Fibroblast of skin of left biceps (primary cell): ENCODE data around the gene TNFAIP6.
"Not testable (repeated sequence)": the region's sequence is repeated elsewhere in the genome, so short reads cannot be mapped to it uniquely, and the experiment has no call there.

Experiments used
- DNase-seq, 2 experiments: peaks; one replicate each; pipeline ENCODE4 v3.0.0-alpha.2; 2013; ENCODE audit warnings: low read depth in 2 of 2

The TNFAIP6 gene

DNA sequence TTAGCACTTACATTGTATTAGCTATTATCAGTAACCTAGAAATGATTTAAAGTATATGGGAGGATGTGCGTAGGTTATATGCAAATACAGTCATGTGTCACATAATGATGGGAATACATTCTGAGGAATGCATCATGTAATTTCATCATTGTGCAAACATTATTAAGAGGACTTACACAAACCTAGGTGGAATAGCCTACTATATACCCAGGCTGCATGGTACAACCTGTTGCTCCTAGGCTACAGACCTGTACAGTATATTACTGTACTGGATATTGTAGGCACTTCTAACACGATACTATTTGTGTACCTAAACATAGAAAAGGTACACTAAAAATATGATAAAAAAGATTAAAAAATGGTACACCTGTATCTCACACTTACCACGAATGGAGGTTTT, 60.3 kb downstream of the TNFAIP6 start:
- no peak for DNase-seq

GRCh38 chr2:151421681-151422080, 64.3 kb downstream of the TNFAIP6 start:
- DNase-seq: not testable (repeated sequence)

DNA sequence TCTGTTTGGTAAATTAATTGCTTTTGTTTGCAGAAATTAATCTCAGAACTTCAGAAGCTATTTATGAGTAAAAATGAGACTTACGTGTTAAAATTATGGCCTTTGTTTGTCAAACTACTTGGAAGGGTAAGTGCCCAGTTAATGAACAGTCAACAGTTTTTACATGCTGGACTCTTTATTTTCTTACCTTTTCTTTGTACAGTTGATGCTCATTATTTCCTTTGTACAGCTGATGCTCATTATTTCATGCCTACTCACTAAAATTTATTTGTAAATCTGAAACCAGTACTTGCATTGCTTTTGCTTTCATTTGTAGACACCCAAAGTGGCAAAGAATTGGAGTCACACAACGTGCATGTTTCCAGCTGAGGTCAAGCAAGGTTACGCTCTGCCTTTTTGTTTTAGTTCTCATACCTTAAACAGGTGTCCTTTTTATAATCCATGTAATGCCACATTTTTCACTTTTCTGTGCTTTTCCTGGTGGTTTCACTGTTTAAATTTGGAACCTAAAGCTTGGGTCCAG, 65.6 kb downstream of the TNFAIP6 start:
- no peak for DNase-seq

DNA sequence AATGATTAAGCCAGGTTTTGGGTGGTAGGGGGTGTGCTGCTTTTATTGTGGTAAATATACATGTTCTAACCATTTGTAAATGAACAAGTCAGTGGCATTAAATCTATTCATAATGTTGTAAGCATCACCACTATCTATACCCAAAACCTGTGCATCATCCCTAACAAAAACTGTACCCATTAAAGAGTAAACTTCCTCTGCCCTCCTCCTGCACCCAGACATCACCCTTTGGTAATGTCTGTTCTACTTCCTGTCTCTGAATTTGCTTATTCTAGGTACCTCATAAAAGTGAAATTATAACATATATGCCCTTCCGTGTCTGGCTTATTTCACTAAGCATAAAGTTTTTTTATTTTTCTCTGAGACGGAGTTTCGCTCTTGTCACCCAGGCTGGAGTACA, 66.4 kb downstream of the TNFAIP6 start:
- no peak for DNase-seq
